CD4-positive, alpha-beta T cell (primary cell): ENCODE measurements around the gene KIF5A. TPM values are rescaled to one million over a fixed set of nuclear protein-coding genes. Genes with fewer than 3 reads are reported as not detected.

Experiments used
- ATAC-seq: fragments of 200-7000 bp; cut with Tn5 transposase; one replicate; pipeline ENCODE4 v1.10.0; 2022; ENCODE audit warnings: mild to moderate bottlenecking; ENCODE audit not compliant: poor library complexity
- CTCF ChIA-PET: fragments of 350-600 bp; sonication (Branson Sonifier 250); formaldehyde crosslinking; loops from one replicate; lab custom pipeline; 2021; ENCODE audit warnings: antibody characterized with exemption, inconsistent platforms; lab: Charles Lee
- POLR2A ChIA-PET: fragments of 350-600 bp; sonication (Branson Sonifier 250); formaldehyde crosslinking; loops from one replicate; lab custom pipeline; 2021; ENCODE audit warnings: antibody characterized with exemption, inconsistent platforms; lab: Charles Lee
- DNase-seq, 14 experiments: peaks; one replicate each; pipeline ENCODE4 v3.0.0-alpha.2; 2013 to 2020; ENCODE audit warnings: mixed read lengths in 2 of 14
- H3K27ac ChIP-seq, 2 donors: one replicate each; pipeline versions ENCODE4 v1.5.1 to v1.7.0; 2013; ENCODE audit warnings: low read length in 2 of 2, low read depth in 1 of 2, mild to moderate bottlenecking in 1 of 2
- H3K27me3 ChIP-seq, 2 experiments: 1 replicate in 1 of 2; 2 replicates in 1 of 2; pipeline versions ENCODE4 v1.6.1 to v1.7.0; 2013; ENCODE audit warnings: low read length in 2 of 2, control low read depth in 1 of 2, mild to moderate bottlenecking in 1 of 2, moderate library complexity in 1 of 2; ENCODE audit not compliant: insufficient read depth in 2 of 2, control insufficient read depth in 1 of 2
- H3K36me3 ChIP-seq: one replicate; pipeline ENCODE4 v1.6.1; 2013; ENCODE audit warnings: low read length, control low read depth; ENCODE audit not compliant: insufficient read depth
- H3K4me1 ChIP-seq: one replicate; pipeline ENCODE4 v1.6.1; 2013; ENCODE audit warnings: low read length, control low read depth; ENCODE audit not compliant: insufficient read depth
- H3K4me3 ChIP-seq: one replicate; pipeline ENCODE4 v1.5.1; 2013; ENCODE audit warnings: mild to moderate bottlenecking, low read length, moderate library complexity
- H3K9me3 ChIP-seq, 2 experiments: 1 replicate in 1 of 2; 2 replicates in 1 of 2; pipeline versions ENCODE4 v1.6.1 to v1.7.0; 2013; ENCODE audit warnings: low read length in 2 of 2, mild to moderate bottlenecking in 2 of 2, control low read depth in 1 of 2, moderate library complexity in 1 of 2; ENCODE audit not compliant: control insufficient read depth in 1 of 2, insufficient read depth in 1 of 2
- H3K27ac Mint-ChIP-seq: one replicate; pipeline ENCODE4 v1.8.0; 2020; ENCODE audit warnings: mixed read lengths
- H3K27me3 Mint-ChIP-seq: one replicate; pipeline ENCODE4 v1.8.0; 2021; ENCODE audit warnings: mixed read lengths
- H3K36me3 Mint-ChIP-seq: one replicate; pipeline ENCODE4 v1.8.0; 2021; ENCODE audit warnings: low read depth, mixed read lengths
- H3K4me1 Mint-ChIP-seq: one replicate; pipeline ENCODE4 v1.8.0; 2021; ENCODE audit warnings: low read depth, mixed read lengths
- H3K4me3 Mint-ChIP-seq: one replicate; pipeline ENCODE4 v1.8.0; 2020; ENCODE audit warnings: mild to moderate bottlenecking, mixed read lengths
- H3K9me3 Mint-ChIP-seq: one replicate; pipeline ENCODE4 v1.8.0; 2020; ENCODE audit warnings: mixed read lengths
- intact Hi-C, 2 experiments: fragments of 100-400 bp; cut with DNase I in 1 of 2; cut with micrococcal nuclease in 1 of 2; formaldehyde crosslinking; loops; one replicate each; pipeline versions ENCODE4 v1.15.1 to v1.9.0; 2023 to 2025; cut with DNase I, micrococcal nuclease
- total RNA-seq, 174 experiments: library from RNA in 2 of 174; stranded (reverse) in 2 of 174; gene quantifications; one replicate each; pipeline ENCODE4 v1.2.3 and lab custom pipeline; 2021 to 2026
- TF ChIP-seq, protein P1 (sequence below): fragments of 200-600 bp; IDR thresholded peaks from one replicate; pipeline ENCODE4 v1.8.0; 2022; ENCODE audit warnings: antibody characterized with exemption, mild to moderate bottlenecking

The KIF5A gene
- total RNA-seq, 2 experiments from 2014 or later: 0.39 to 0.47 TPM

- Mint-ChIP-seq H3K9me3 (no peaks in the 10 kb centered on the region), H3K27ac (no peak overlapping the region), H3K4me3 (no peak overlapping the region), H3K36me3 (no peaks in the 10 kb centered on the region), H3K4me1 (no peaks in the 10 kb centered on the region), H3K27me3 (peaks cover 10% of the 10 kb centered on the region)
- no peaks in the 10 kb centered on the region for H3K9me3 ChIP-seq
- no peak overlapping the region for H3K27ac ChIP-seq
- ATAC-seq: no peak
- DNase-seq: no peak
- ChIA-PET CTCF (interaction anchor here (0.9 kb wide), 1 partner anchor 9 kb away, joined by 3 read pairs; no protein-coding TSS in a partner anchor), POLR2A (no interaction called here)
- peaks cover 8% of the 10 kb centered on the region for H3K4me1 ChIP-seq
- no peaks in the 10 kb centered on the region for H3K36me3 ChIP-seq
- intact Hi-C loops: loop anchor here in 1 of 2 experiments (5.0 kb wide), 1 partner anchor 327 kb away; no protein-coding TSS in a partner anchor
- TF ChIP-seq, protein P1, sequence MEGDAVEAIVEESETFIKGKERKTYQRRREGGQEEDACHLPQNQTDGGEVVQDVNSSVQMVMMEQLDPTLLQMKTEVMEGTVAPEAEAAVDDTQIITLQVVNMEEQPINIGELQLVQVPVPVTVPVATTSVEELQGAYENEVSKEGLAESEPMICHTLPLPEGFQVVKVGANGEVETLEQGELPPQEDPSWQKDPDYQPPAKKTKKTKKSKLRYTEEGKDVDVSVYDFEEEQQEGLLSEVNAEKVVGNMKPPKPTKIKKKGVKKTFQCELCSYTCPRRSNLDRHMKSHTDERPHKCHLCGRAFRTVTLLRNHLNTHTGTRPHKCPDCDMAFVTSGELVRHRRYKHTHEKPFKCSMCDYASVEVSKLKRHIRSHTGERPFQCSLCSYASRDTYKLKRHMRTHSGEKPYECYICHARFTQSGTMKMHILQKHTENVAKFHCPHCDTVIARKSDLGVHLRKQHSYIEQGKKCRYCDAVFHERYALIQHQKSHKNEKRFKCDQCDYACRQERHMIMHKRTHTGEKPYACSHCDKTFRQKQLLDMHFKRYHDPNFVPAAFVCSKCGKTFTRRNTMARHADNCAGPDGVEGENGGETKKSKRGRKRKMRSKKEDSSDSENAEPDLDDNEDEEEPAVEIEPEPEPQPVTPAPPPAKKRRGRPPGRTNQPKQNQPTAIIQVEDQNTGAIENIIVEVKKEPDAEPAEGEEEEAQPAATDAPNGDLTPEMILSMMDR: no peak
- no peak overlapping the region for H3K4me3 ChIP-seq
- no peaks in the 10 kb centered on the region for H3K27me3 ChIP-seq
Measured at GRCh38 chr12:57579677-57580465, 30.0 kb downstream of the KIF5A start.

GRCh38 chr12:57580466-57580795, 30.6 kb downstream of the KIF5A start:
- no peak overlapping the region for H3K27ac Mint-ChIP-seq
- no peaks in the 10 kb centered on the region for H3K4me1 Mint-ChIP-seq
- intact Hi-C loops: loop anchor here in 1 of 2 experiments (5.0 kb wide), 1 partner anchor 327 kb away; no protein-coding TSS in a partner anchor
- ATAC-seq: no peak
- H3K9me3 Mint-ChIP-seq: no peaks in the 10 kb centered on the region
- Histone ChIP-seq H3K4me1 (peaks cover 8% of the 10 kb centered on the region), H3K9me3 (no peaks in the 10 kb centered on the region), H3K27ac (no peak overlapping the region), H3K36me3 (no peaks in the 10 kb centered on the region), H3K27me3 (no peaks in the 10 kb centered on the region), H3K4me3 (no peak overlapping the region)
- ChIA-PET CTCF (interaction anchor here (0.9 kb wide), 1 partner anchor 9 kb away, joined by 3 read pairs; no protein-coding TSS in a partner anchor), POLR2A (no interaction called here)
- H3K36me3 Mint-ChIP-seq: no peaks in the 10 kb centered on the region
- TF ChIP-seq, protein P1: no peak
- no peak overlapping the region for H3K4me3 Mint-ChIP-seq
- DNase-seq: no peak
- peaks cover 14% of the 10 kb centered on the region for H3K27me3 Mint-ChIP-seq

- DNase-seq: no peak
Measured at GRCh38 chr12:57581802-57582201, 32.0 kb downstream of the KIF5A start.

More at GRCh38 chr12:57581802-57582201, 32.0 kb downstream of the KIF5A start:
- no peaks in the 10 kb centered on the region for H3K9me3 Mint-ChIP-seq
- no peak overlapping the region for H3K4me3 Mint-ChIP-seq
- TF ChIP-seq, protein P1: no peak
- ChIA-PET CTCF (interaction anchor here (2.2 to 3.2 kb wide), 2 partner anchors 38 to 52 kb away, joined by 34 to 36 read pairs; partner anchors contain the start of gene B4GALNT1), POLR2A (no interaction called here)
- H3K27me3 Mint-ChIP-seq: peaks cover 15% of the 10 kb centered on the region
- H3K36me3 Mint-ChIP-seq: no peaks in the 10 kb centered on the region
- no peak overlapping the region for H3K27ac Mint-ChIP-seq
- H3K4me1 ChIP-seq: peaks cover 8% of the 10 kb centered on the region
- ATAC-seq: no peak
- H3K36me3 ChIP-seq: no peaks in the 10 kb centered on the region
- H3K4me1 Mint-ChIP-seq: no peaks in the 10 kb centered on the region
- H3K4me3 ChIP-seq: no peak overlapping the region
- no peaks in the 10 kb centered on the region for H3K9me3 ChIP-seq
- intact Hi-C loops: loop anchor here (2.0 to 5.0 kb wide), 4 partner anchors 51 to 325 kb away; partner anchors contain the start of gene B4GALNT1 (in 1 of the 2)
- H3K27ac ChIP-seq: no peak overlapping the region
- H3K27me3 ChIP-seq: peaks cover 0 to 6% of the 10 kb centered on the region in 2 experiments
